Measurements from ENCODE around the gene PCDH15.

DNA sequence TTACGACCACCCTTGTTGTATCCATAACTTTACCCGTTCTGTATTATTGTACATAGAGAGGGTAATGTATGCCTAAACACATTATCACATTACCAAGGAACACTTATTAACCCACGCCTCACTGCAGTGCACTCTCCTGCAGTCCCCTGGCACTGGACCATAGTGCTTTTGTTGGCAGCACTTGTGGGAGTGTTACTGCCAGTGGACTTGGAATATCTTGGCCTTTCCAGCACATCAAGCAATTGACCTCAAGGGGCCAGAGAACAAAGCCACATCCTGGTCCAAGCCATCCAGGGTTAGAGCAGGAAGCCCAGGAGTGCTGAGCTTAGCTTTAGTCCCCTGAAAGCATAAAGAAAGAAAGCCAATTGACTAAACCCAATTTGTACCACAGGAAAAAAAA is 304.2 kb downstream of the PCDH15 start:
- TF ChIP-seq HDGF (IDR thresholded peaks at IDR 0.05; ENCODE audit: borderline replicate concordance) (no peak), ARNT (IDR thresholded peaks at IDR 0.05) (no peak), FOXK2 (IDR thresholded peaks at IDR 0.05) (no peak), TARDBP (IDR thresholded peaks at IDR 0.05) (no peak), FOXM1 (IDR thresholded peaks at IDR 0.05; ENCODE audit: borderline replicate concordance) (no peak), SUZ12 (IDR thresholded peaks at IDR 0.05) (no peak), SP1 (IDR thresholded peaks at IDR 0.05) (no peak), ELF4 (IDR thresholded peaks at IDR 0.05) (no peak), BHLHE40 (IDR thresholded peaks at IDR 0.05; ENCODE audit: borderline replicate concordance) (no peak), NFRKB (IDR thresholded peaks at IDR 0.05) (no peak), CTBP1 (IDR thresholded peaks at IDR 0.05; ENCODE audit: borderline replicate concordance) (no peak)
- TF ChIP-seq, protein P1, sequence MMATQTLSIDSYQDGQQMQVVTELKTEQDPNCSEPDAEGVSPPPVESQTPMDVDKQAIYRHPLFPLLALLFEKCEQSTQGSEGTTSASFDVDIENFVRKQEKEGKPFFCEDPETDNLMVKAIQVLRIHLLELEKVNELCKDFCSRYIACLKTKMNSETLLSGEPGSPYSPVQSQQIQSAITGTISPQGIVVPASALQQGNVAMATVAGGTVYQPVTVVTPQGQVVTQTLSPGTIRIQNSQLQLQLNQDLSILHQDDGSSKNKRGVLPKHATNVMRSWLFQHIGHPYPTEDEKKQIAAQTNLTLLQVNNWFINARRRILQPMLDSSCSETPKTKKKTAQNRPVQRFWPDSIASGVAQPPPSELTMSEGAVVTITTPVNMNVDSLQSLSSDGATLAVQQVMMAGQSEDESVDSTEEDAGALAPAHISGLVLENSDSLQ (IDR thresholded peaks at IDR 0.05), result no peak

Measured in HEK293T (cell line).